B cell (primary cell): ENCODE data around the gene NAT14.

ENCODE experiments used
- EZH2 ChIP-seq: IDR thresholded peaks from 2 replicates; pipeline ENCODE4 v1.6.1; 2012; ENCODE audit warnings: borderline replicate concordance, low read depth, mild to moderate bottlenecking, moderate library complexity, low read length; ENCODE audit not compliant: insufficient read depth, poor library complexity, severe bottlenecking
- TF ChIP-seq, protein P1 (sequence below): fragments of 200-600 bp; IDR thresholded peaks from one replicate; pipeline ENCODE4 v1.8.0; 2022; ENCODE audit warnings: antibody characterized with exemption, mild to moderate bottlenecking

DNA sequence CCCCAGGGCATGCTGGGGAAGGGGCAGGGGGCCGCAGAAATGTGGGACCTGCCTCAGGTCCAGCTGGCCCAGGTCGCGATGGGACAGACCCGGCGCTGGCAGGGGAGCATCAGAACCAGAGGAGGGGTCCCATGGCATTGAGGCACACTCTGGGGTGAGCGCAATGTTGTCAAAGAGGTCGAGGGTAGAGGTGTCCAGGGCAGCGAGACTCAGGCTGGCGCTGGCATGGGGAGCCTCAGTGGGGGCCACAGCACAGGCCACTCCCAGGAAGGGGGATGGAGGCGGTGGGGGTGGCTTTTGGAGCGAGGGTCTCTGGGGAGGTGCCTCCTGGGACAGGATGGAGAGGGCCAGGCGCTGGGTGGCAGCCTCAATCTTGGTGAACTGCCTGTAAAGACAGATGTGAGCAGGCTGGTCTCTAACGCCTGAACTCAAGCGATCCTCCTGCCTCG, 21.4 kb upstream of the NAT14 start:
- TF ChIP-seq, protein P1, sequence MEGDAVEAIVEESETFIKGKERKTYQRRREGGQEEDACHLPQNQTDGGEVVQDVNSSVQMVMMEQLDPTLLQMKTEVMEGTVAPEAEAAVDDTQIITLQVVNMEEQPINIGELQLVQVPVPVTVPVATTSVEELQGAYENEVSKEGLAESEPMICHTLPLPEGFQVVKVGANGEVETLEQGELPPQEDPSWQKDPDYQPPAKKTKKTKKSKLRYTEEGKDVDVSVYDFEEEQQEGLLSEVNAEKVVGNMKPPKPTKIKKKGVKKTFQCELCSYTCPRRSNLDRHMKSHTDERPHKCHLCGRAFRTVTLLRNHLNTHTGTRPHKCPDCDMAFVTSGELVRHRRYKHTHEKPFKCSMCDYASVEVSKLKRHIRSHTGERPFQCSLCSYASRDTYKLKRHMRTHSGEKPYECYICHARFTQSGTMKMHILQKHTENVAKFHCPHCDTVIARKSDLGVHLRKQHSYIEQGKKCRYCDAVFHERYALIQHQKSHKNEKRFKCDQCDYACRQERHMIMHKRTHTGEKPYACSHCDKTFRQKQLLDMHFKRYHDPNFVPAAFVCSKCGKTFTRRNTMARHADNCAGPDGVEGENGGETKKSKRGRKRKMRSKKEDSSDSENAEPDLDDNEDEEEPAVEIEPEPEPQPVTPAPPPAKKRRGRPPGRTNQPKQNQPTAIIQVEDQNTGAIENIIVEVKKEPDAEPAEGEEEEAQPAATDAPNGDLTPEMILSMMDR = no peak
- no peak for TF ChIP-seq EZH2
